H1 (cell line): ENCODE data around the gene F11R. TPM values are rescaled to one million over a fixed set of nuclear protein-coding genes. Genes with fewer than 3 reads are reported as not detected.

Experiments
- CTCF ChIA-PET: fragments of 300-600 bp; sonication (Branson Sonifier 250); formaldehyde crosslinking; loops from one replicate; lab custom pipeline; 2021; ENCODE audit not compliant: partially characterized antibody; lab: Charles Lee
- POLR2A ChIA-PET: fragments of 300-600 bp; sonication (Branson Sonifier 250); formaldehyde crosslinking; loops from one replicate; lab custom pipeline; 2021; ENCODE audit warnings: inconsistent platforms; ENCODE audit not compliant: partially characterized antibody; lab: Charles Lee
- DNase-seq, 2 experiments: peaks; one replicate each; pipeline versions ENCODE4 v3.0.0 to v3.0.0-alpha.2; 2010 to 2022; ENCODE audit warnings: low spot score in 2 of 2, low read depth in 1 of 2, mixed read lengths in 1 of 2
- FAIRE-seq: peaks from 2 replicates; lab custom pipeline; 2011; peaks lifted over from hg19 to GRCh38; lab: Jason Lieb, UNC
- H2AFZ ChIP-seq: 2 replicates; pipeline ENCODE4 v1.8.1; 2012; ENCODE audit warnings: low read length, inconsistent platforms
- H2AK5ac ChIP-seq: 2 replicates; pipeline ENCODE4 v1.6.1; 2013; ENCODE audit warnings: low read depth, low read length
- H2BK120ac ChIP-seq: replicated peaks from 2 replicates; pipeline ENCODE3; 2013; ENCODE audit warnings: low read depth, low read length, inconsistent platforms
- H2BK12ac ChIP-seq: 2 replicates; pipeline ENCODE4 v1.6.1; 2013; ENCODE audit warnings: low read depth, low read length
- H2BK15ac ChIP-seq: 2 replicates; pipeline ENCODE4 v1.6.1; 2013; ENCODE audit warnings: low read length
- H2BK20ac ChIP-seq: 2 replicates; pipeline ENCODE4 v1.6.1; 2013; ENCODE audit warnings: low read length
- H2BK5ac ChIP-seq: 2 replicates; pipeline ENCODE4 v1.6.1; 2013; ENCODE audit warnings: low read depth, low read length
- H3K14ac ChIP-seq: 2 replicates; pipeline ENCODE4 v1.6.1; 2013; ENCODE audit warnings: inconsistent platforms; ENCODE audit not compliant: insufficient read length
- H3K18ac ChIP-seq: 2 replicates; pipeline ENCODE4 v1.6.1; 2013; ENCODE audit warnings: low read length; ENCODE audit errors: extremely low read depth
- H3K23ac ChIP-seq: 2 replicates; pipeline ENCODE4 v1.6.1; 2013; ENCODE audit warnings: inconsistent platforms; ENCODE audit not compliant: insufficient read length
- H3K23me2 ChIP-seq: 2 replicates; pipeline ENCODE4 v1.6.1; 2013; ENCODE audit warnings: low read depth, low read length
- H3K27ac ChIP-seq: 2 replicates; pipeline ENCODE4 v1.6.1; 2011; ENCODE audit warnings: low read depth, low read length, inconsistent platforms
- H3K27me3 ChIP-seq, 4 experiments: replicated peaks in 1 of 4; 1 replicate in 1 of 4; 2 replicates in 3 of 4; pipeline versions ENCODE4 v1.6.1 to v1.8.1; 2011 to 2013; ENCODE audit warnings: low read length in 3 of 4, mild to moderate bottlenecking in 3 of 4, inconsistent platforms in 2 of 4, mixed read lengths in 2 of 4, moderate library complexity in 1 of 4; ENCODE audit not compliant: control insufficient read depth in 3 of 4, insufficient read depth in 3 of 4; ENCODE audit errors: extremely low read depth in 1 of 4
- H3K36me3 ChIP-seq, 4 experiments: 2 replicates each; pipeline versions ENCODE4 v1.6.1 to v1.8.1; 2011 to 2013; ENCODE audit warnings: mild to moderate bottlenecking in 4 of 4, low read length in 3 of 4, moderate library complexity in 2 of 4, control low read depth in 1 of 4, inconsistent platforms in 1 of 4; ENCODE audit not compliant: insufficient read depth in 4 of 4, control insufficient read depth in 2 of 4
- H3K4ac ChIP-seq: replicated peaks from 2 replicates; pipeline ENCODE3; 2013; ENCODE audit warnings: low read length, low read depth, mixed read lengths, inconsistent platforms; ENCODE audit not compliant: insufficient read length
- H3K4me1 ChIP-seq, 4 experiments: replicated peaks in 1 of 4; 1 replicate in 1 of 4; 2 replicates in 3 of 4; pipeline versions ENCODE4 v1.6.1 to v1.8.1; 2011 to 2013; ENCODE audit warnings: low read length in 3 of 4, inconsistent platforms in 2 of 4, mixed read lengths in 1 of 4; ENCODE audit not compliant: insufficient read depth in 4 of 4, control insufficient read depth in 3 of 4
- H3K4me2 ChIP-seq, 2 experiments: 2 replicates each; pipeline versions ENCODE4 v1.6.1 to v1.8.1; 2011 to 2013; ENCODE audit warnings: low read depth in 2 of 2, low read length in 2 of 2, control low read depth in 1 of 2, inconsistent platforms in 1 of 2, mild to moderate bottlenecking in 1 of 2; ENCODE audit not compliant: insufficient read depth in 1 of 2
- H3K4me3 ChIP-seq, 4 experiments: fragments of 200-600, 300-600 bp in 1 of 4; sonication (generic), shearing (Covaris generic), sonication (Bioruptor Twin) in 1 of 4; 2 replicates each; pipeline versions ENCODE4 v1.5.1 to v1.8.1; 2011 to 2016; ENCODE audit warnings: low read length in 4 of 4, low read depth in 3 of 4, control low read depth in 2 of 4, inconsistent platforms in 2 of 4, mild to moderate bottlenecking in 2 of 4, mixed read lengths in 1 of 4, moderate library complexity in 1 of 4; ENCODE audit not compliant: insufficient read depth in 2 of 4; ENCODE audit errors: extremely low read depth in 1 of 4
- H3K56ac ChIP-seq: replicated peaks from 2 replicates; pipeline ENCODE3; 2013; ENCODE audit warnings: low read depth, mild to moderate bottlenecking, mixed read lengths, low read length, inconsistent platforms; ENCODE audit not compliant: insufficient read length
- H3K79me1 ChIP-seq: 2 replicates; pipeline ENCODE4 v1.6.1; 2013; ENCODE audit warnings: low read depth, low read length, control low read depth
- H3K79me2 ChIP-seq, 2 experiments: 2 replicates each; pipeline versions ENCODE4 v1.6.1 to v1.8.1; 2012 to 2013; ENCODE audit warnings: low read length in 2 of 2, mild to moderate bottlenecking in 2 of 2, inconsistent platforms in 1 of 2; ENCODE audit not compliant: insufficient read depth in 2 of 2, control insufficient read depth in 1 of 2
- H3K9ac ChIP-seq, 4 experiments: replicated peaks in 1 of 4; 1 replicate in 1 of 4; 2 replicates in 3 of 4; pipeline versions ENCODE4 v1.6.1 to v1.8.1; 2011 to 2013; ENCODE audit warnings: low read depth in 3 of 4, low read length in 3 of 4, control low read depth in 2 of 4, mild to moderate bottlenecking in 2 of 4, moderate library complexity in 2 of 4, inconsistent platforms in 1 of 4; ENCODE audit errors: extremely low read depth in 1 of 4
- H3K9me3 ChIP-seq, 2 experiments: 2 replicates each; pipeline versions ENCODE4 v1.6.1 to v1.8.1; 2012 to 2013; ENCODE audit warnings: mild to moderate bottlenecking in 2 of 2, moderate library complexity in 2 of 2, control low read depth in 1 of 2, inconsistent platforms in 1 of 2, low read depth in 1 of 2, low read length in 1 of 2, mixed read lengths in 1 of 2; ENCODE audit not compliant: insufficient read depth in 2 of 2
- H4K20me1 ChIP-seq, 2 experiments: replicated peaks in 1 of 2; 2 replicates each; pipeline versions ENCODE3 to v1.8.1; 2011 to 2013; ENCODE audit warnings: inconsistent platforms in 2 of 2, low read length in 2 of 2, mild to moderate bottlenecking in 1 of 2; ENCODE audit not compliant: insufficient read depth in 2 of 2, control insufficient read depth in 1 of 2
- H4K5ac ChIP-seq: 2 replicates; pipeline ENCODE4 v1.6.1; 2013; ENCODE audit warnings: low read length, low read depth, mixed read lengths, inconsistent platforms; ENCODE audit not compliant: insufficient read length
- H4K8ac ChIP-seq: 2 replicates; pipeline ENCODE4 v1.8.0; 2013; ENCODE audit warnings: mild to moderate bottlenecking, moderate library complexity, low read length, inconsistent platforms; ENCODE audit not compliant: insufficient read depth; ENCODE audit errors: extremely low read depth
- H4K91ac ChIP-seq: replicated peaks from 2 replicates; pipeline ENCODE3; 2013; ENCODE audit warnings: low read length, mixed read lengths, inconsistent platforms; ENCODE audit not compliant: insufficient read length
- BACH1 ChIP-seq: IDR thresholded peaks from 2 replicates; pipeline ENCODE4 v1.6.1; 2012; ENCODE audit warnings: low read length, improper control_type of control experiment
- BRCA1 ChIP-seq: IDR thresholded peaks from 2 replicates; pipeline ENCODE4 v1.6.1; 2012; ENCODE audit warnings: low read depth, low read length, improper control_type of control experiment
- FOSL1 ChIP-seq: IDR thresholded peaks from 2 replicates; pipeline ENCODE4 v1.6.1; 2011; ENCODE audit warnings: mild to moderate bottlenecking, low read depth, low read length, moderate library complexity; ENCODE audit not compliant: insufficient read depth
- GTF2F1 ChIP-seq: IDR thresholded peaks from 2 replicates; pipeline ENCODE4 v1.6.1; 2012; ENCODE audit warnings: low read depth, low read length, improper control_type of control experiment, borderline replicate concordance
- SAP30 ChIP-seq: fragments of 300-600 bp; sonication (generic); IDR thresholded peaks from 2 replicates; pipeline ENCODE4 v1.7.1; 2012; ENCODE audit warnings: low read length, moderate library complexity, mild to moderate bottlenecking, inconsistent platforms; ENCODE audit not compliant: insufficient read depth, insufficient replicate concordance
- TAF1 ChIP-seq: IDR thresholded peaks from 2 replicates; pipeline ENCODE4 v1.6.1; 2011; ENCODE audit warnings: mild to moderate bottlenecking, low read depth, low read length
- YY1 ChIP-seq: IDR thresholded peaks from 2 replicates; pipeline ENCODE4 v1.6.1; 2011; ENCODE audit warnings: low read depth, mild to moderate bottlenecking, low read length
- ZNF274 ChIP-seq: IDR thresholded peaks from 2 replicates; pipeline ENCODE4 v1.7.0; 2012; ENCODE audit warnings: low read length, borderline replicate concordance; ENCODE audit errors: extremely low read depth
- WGBS, 2 experiments: shearing (Covaris generic) in 1 of 2; methylation state at CpG; one replicate each; pipeline versions ENCODE4 v1.1.6 to v1.1.7; 2013 to 2015; ENCODE audit warnings: low lambda C conversion rate in 2 of 2, mixed read lengths in 2 of 2, inconsistent platforms in 1 of 2, low coverage in 1 of 2, missing lambda C conversion rate in 1 of 2; ENCODE audit not compliant: insufficient replicate concordance in 2 of 2, insufficient coverage in 1 of 2, insufficient read length in 1 of 2; ENCODE audit errors: extremely low coverage in 1 of 2, missing lambda C conversion rate in 1 of 2; 5-methylcytosine and 5-hydroxymethylcytosine counted together
- polyA plus RNA-seq, 7 experiments: library from polyadenylated mRNA; depleted of rRNA in 3 of 7; stranded (reverse) in 5 of 7; unstranded in 2 of 7; fragments of >200 nt in 5 of 7; fragments of 200-250 nt in 2 of 7; gene quantifications; 1 replicate in 5 of 7; 2 replicates in 1 of 7; 4 replicates in 1 of 7; pipeline versions ENCODE4 v1.2.1 to v1.2.3, GENCODE V29; 2011 to 2013; ENCODE audit warnings: missing spikeins in 2 of 7, mixed read lengths in 2 of 7
- total RNA-seq: library from RNA; stranded (reverse); fragmentation: NEBNext Ultra II Directional; extraction: Animal tissue kit (Norgen Biotek cat#: 25700); gene quantifications from 2 replicates; pipeline ENCODE4 v1.2.1, GENCODE V29; 2021
- TF ChIP-seq, protein P1 (sequence below): IDR thresholded peaks from 2 replicates; pipeline ENCODE4 v1.6.1; 2011; ENCODE audit warnings: low read length, improper control_type of control experiment
- TF ChIP-seq, protein P2 (sequence below): IDR thresholded peaks from 2 replicates; pipeline ENCODE4 v1.6.1; 2012; ENCODE audit warnings: low read length, inconsistent platforms

Gene F11R
- total and polyA plus RNA-seq, 2 of the 8 experiments (the other 6 are each of a cell fraction or from before 2014, with no cell fraction given), result 159 to 200 TPM

DNA sequence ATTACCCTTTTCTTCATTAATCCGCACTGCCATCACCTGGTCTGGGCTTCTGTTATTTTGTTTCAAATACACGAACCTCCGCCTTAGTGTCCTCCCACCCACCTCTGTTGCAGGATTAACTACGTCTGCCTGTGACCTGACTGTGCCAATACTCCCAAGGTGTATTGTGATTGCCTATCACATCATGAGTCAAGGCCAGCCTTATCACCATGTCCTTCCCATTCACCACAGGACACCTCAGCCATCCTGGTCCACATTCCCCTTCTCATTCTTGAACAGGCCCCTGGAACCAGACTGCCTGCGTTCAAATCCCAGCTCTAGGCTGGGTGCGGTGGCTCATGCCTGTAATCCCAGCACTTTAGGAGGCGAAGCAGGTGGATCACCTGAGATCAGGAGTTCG, 14.4 kb downstream of the F11R start:
- H3K79me2 ChIP-seq, result peaks cover 26 to 89% of the 10 kb centered on the region in 2 experiments
- no peaks in the 10 kb centered on the region; a peak in 1 of 7 replicates for H3K4me1 ChIP-seq
- no peak overlapping the region for H4K91ac ChIP-seq
- no peak overlapping the region for H2BK120ac ChIP-seq
- H4K8ac ChIP-seq, result no peak overlapping the region
- peaks cover 9% of the 10 kb centered on the region for H3K79me1 ChIP-seq
- no peak overlapping the region; the same call in 1 of the 2 replicates for H2BK12ac ChIP-seq
- no peak overlapping the region for H2BK20ac ChIP-seq
- POLR2A ChIA-PET, result interaction anchor here (0.6 to 2.5 kb wide), 8 partner anchors 10 to 126 kb away, joined by 3 to 7 read pairs (median 3); partner anchors contain the start of genes DEDD, F11R and USF1
- H2AK5ac ChIP-seq, result no peak overlapping the region
- no peak overlapping the region for H3K4me2 ChIP-seq
- no peaks in the 10 kb centered on the region for H3K23me2 ChIP-seq
- H3K4me3 ChIP-seq, result no peak overlapping the region
- H2AFZ ChIP-seq, result no peak overlapping the region
- no peak overlapping the region for H3K14ac ChIP-seq
- FAIRE-seq (no peak), DNase-seq (no peak)
- H3K9me3 ChIP-seq, result no peaks in the 10 kb centered on the region
- no peak overlapping the region for H3K56ac ChIP-seq
- no peak overlapping the region for H3K23ac ChIP-seq
- peak overlapping the region; percentile 66 for H4K5ac ChIP-seq
- TF ChIP-seq GTF2F1, result no peak
- no peak for TF ChIP-seq SAP30
- TF ChIP-seq, protein P1, sequence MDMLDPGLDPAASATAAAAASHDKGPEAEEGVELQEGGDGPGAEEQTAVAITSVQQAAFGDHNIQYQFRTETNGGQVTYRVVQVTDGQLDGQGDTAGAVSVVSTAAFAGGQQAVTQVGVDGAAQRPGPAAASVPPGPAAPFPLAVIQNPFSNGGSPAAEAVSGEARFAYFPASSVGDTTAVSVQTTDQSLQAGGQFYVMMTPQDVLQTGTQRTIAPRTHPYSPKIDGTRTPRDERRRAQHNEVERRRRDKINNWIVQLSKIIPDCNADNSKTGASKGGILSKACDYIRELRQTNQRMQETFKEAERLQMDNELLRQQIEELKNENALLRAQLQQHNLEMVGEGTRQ, result no peak
- TF ChIP-seq BACH1, result no peak
- TF ChIP-seq YY1, result no peak
- TF ChIP-seq TAF1, result no peak
- TF ChIP-seq, protein P2, sequence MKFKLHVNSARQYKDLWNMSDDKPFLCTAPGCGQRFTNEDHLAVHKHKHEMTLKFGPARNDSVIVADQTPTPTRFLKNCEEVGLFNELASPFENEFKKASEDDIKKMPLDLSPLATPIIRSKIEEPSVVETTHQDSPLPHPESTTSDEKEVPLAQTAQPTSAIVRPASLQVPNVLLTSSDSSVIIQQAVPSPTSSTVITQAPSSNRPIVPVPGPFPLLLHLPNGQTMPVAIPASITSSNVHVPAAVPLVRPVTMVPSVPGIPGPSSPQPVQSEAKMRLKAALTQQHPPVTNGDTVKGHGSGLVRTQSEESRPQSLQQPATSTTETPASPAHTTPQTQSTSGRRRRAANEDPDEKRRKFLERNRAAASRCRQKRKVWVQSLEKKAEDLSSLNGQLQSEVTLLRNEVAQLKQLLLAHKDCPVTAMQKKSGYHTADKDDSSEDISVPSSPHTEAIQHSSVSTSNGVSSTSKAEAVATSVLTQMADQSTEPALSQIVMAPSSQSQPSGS, result no peak
- TF ChIP-seq BRCA1, result no peak
- TF ChIP-seq FOSL1, result no peak
- no peak for TF ChIP-seq ZNF274
- no peak overlapping the region for H3K27ac ChIP-seq
- CTCF ChIA-PET, result interaction anchor here (0.7 to 9.8 kb wide), 4 partner anchors 8 to 80 kb away, joined by 3 to 58 read pairs (median 6); partner anchors contain the start of gene F11R
- peaks cover 0 to 10% (median 2%) of the 10 kb centered on the region in 4 experiments; a peak in 4 of 8 replicates for H3K36me3 ChIP-seq
- 93% methylated on average over 8 of the region's 8 CpGs; no CpG with 5 or more reads in 1 of the 2 experiments for WGBS, 2 experiments
- H2BK15ac ChIP-seq, result no peak overlapping the region
- H3K4ac ChIP-seq, result no peak overlapping the region
- H3K9ac ChIP-seq, result no peak overlapping the region
- peaks cover 4 to 21% of the 10 kb centered on the region in 2 experiments for H4K20me1 ChIP-seq
- H3K27me3 ChIP-seq, result no peaks in the 10 kb centered on the region
- no peak overlapping the region; the same call in 1 of the 2 replicates for H3K18ac ChIP-seq
- peak overlapping the region; percentile 20; the same call in 1 of the 2 replicates for H2BK5ac ChIP-seq
